Muscle of leg (tissue), 11 donors: ENCODE data around the gene NPPA. TPM values are rescaled to one million over a fixed set of nuclear protein-coding genes. Genes with fewer than 3 reads are reported as not detected.
A peak's percentile ranks its signal among the peaks of the same experiment; 100 is the strongest.

ENCODE experiments used
- DNase-seq: peaks from one replicate; pipeline ENCODE4 v3.0.0; 2013
- H3K27ac ChIP-seq: one replicate; pipeline ENCODE4 v1.5.1; 2013; ENCODE audit warnings: mild to moderate bottlenecking, low read length, control low read depth
- H3K27me3 ChIP-seq: one replicate; pipeline ENCODE4 v1.6.1; 2013; ENCODE audit warnings: low read length; ENCODE audit not compliant: control insufficient read depth, insufficient read depth
- H3K36me3 ChIP-seq: one replicate; pipeline ENCODE4 v1.6.1; 2013; ENCODE audit warnings: low read length; ENCODE audit not compliant: control insufficient read depth, insufficient read depth
- H3K4me1 ChIP-seq: one replicate; pipeline ENCODE4 v1.6.1; 2013; ENCODE audit warnings: low read length; ENCODE audit not compliant: control insufficient read depth, insufficient read depth
- H3K4me3 ChIP-seq: one replicate; pipeline ENCODE4 v1.5.1; 2013; ENCODE audit warnings: low read length, control low read depth
- H3K9me3 ChIP-seq: replicated peaks from 2 replicates; pipeline ENCODE4 v1.6.1; 2013; ENCODE audit warnings: low read depth, low read length; ENCODE audit not compliant: control insufficient read depth
- WGBS: methylation state at CpG from one replicate; pipeline ENCODE4 v1.1.5; 2013; ENCODE audit warnings: missing lambda C conversion rate; ENCODE audit not compliant: insufficient coverage; 5-methylcytosine and 5-hydroxymethylcytosine counted together
- polyA plus RNA-seq, 8 donors: library from polyadenylated mRNA; unstranded; fragments of 120-200 nt; gene quantifications; one replicate each; pipeline versions ENCODE4 v1.2.1 to v1.2.3, GENCODE V29; 2013; ENCODE audit warnings: inconsistent platforms in 1 of 8, low replicate concordance in 1 of 8; ENCODE audit not compliant: insufficient read length in 8 of 8, insufficient read depth in 1 of 8
- total RNA-seq: library from RNA; stranded (reverse); fragments of 120-200 nt; gene quantifications from one replicate; pipeline ENCODE4 v1.2.4, GENCODE V29; 2013

The NPPA gene
- total and polyA plus RNA-seq, 9 donors, result 0.93 to 3.2 (median 2.1) TPM

GRCh38 chr1:11874624-11875023, 27.0 kb upstream of the NPPA start:
- H3K4me3 ChIP-seq, result no peak overlapping the region
- no peaks in the 10 kb centered on the region for H3K9me3 ChIP-seq
- peaks cover 11% of the 10 kb centered on the region for H3K4me1 ChIP-seq
- no peak for DNase-seq
- peak overlapping the region; percentile 35 for H3K27ac ChIP-seq
- H3K27me3 ChIP-seq, result peaks cover 2% of the 10 kb centered on the region
- no peaks in the 10 kb centered on the region for H3K36me3 ChIP-seq
- whole genome bisulfite sequencing, result 51% methylated on average over 6 of the region's 6 CpGs

- Histone ChIP-seq H3K36me3 (no peaks in the 10 kb centered on the region), H3K4me1 (peaks cover 7% of the 10 kb centered on the region), H3K4me3 (no peak overlapping the region), H3K9me3 (no peaks in the 10 kb centered on the region), H3K27me3 (peaks cover 2% of the 10 kb centered on the region), H3K27ac (no peak overlapping the region)
- WGBS, result 58% methylated on average over 6 of the region's 10 CpGs
- DNase-seq, result peak; percentile 55
These were observed 26.6 kb upstream of the NPPA start for GRCh38 chr1:11874258-11874562.

GRCh38 chr1:11873395-11874257, 26.0 kb upstream of the NPPA start:
- H3K4me3 ChIP-seq, result no peak overlapping the region
- 60% methylated on average over 12 of the region's 14 CpGs for WGBS
- peaks cover 2% of the 10 kb centered on the region for H3K27me3 ChIP-seq

GRCh38 chr1:11872545-11872944, 25.0 kb upstream of the NPPA start:
- Histone ChIP-seq H3K9me3 (no peaks in the 10 kb centered on the region), H3K27me3 (peaks cover 2% of the 10 kb centered on the region), H3K36me3 (no peaks in the 10 kb centered on the region), H3K4me3 (no peak overlapping the region), H3K4me1 (no peaks in the 10 kb centered on the region), H3K27ac (no peak overlapping the region)
- 47% methylated on average over 5 of the region's 7 CpGs for WGBS
- no peak for DNase-seq

More at GRCh38 chr1:11873395-11874257, 26.0 kb upstream of the NPPA start:
- peaks cover 1% of the 10 kb centered on the region for H3K4me1 ChIP-seq
- H3K9me3 ChIP-seq, result no peaks in the 10 kb centered on the region
- H3K27ac ChIP-seq, result no peak overlapping the region
- DNase-seq, result no peak
- H3K36me3 ChIP-seq, result no peaks in the 10 kb centered on the region

- 89% methylated on average over 3 of the region's 5 CpGs for WGBS
- H3K9me3 ChIP-seq, result no peaks in the 10 kb centered on the region
- H3K27ac ChIP-seq, result no peak overlapping the region
- no peaks in the 10 kb centered on the region for H3K4me1 ChIP-seq
- peaks cover 2% of the 10 kb centered on the region for H3K27me3 ChIP-seq
- DNase-seq, result no peak
- no peaks in the 10 kb centered on the region for H3K36me3 ChIP-seq
- H3K4me3 ChIP-seq, result no peak overlapping the region
These were observed 22.1 kb upstream of the NPPA start for GRCh38 chr1:11869650-11870207.

- H3K36me3 ChIP-seq, result no peaks in the 10 kb centered on the region
- H3K27me3 ChIP-seq, result no peaks in the 10 kb centered on the region
- H3K9me3 ChIP-seq, result no peaks in the 10 kb centered on the region
- DNase-seq, result no peak
- H3K4me3 ChIP-seq, result no peak overlapping the region
- H3K4me1 ChIP-seq, result no peaks in the 10 kb centered on the region
- no CpG with 5 or more reads among the region's 3 CpGs for WGBS
- no peak overlapping the region for H3K27ac ChIP-seq
These were observed 21.5 kb upstream of the NPPA start for GRCh38 chr1:11869104-11869503.

- Histone ChIP-seq H3K36me3 (no peaks in the 10 kb centered on the region), H3K4me3 (no peak overlapping the region), H3K4me1 (no peaks in the 10 kb centered on the region), H3K9me3 (no peaks in the 10 kb centered on the region), H3K27ac (no peak overlapping the region), H3K27me3 (no peaks in the 10 kb centered on the region)
- no peak for DNase-seq
- WGBS, result 60% methylated on average over 1 of the region's 13 CpGs
These were observed 20.9 kb upstream of the NPPA start for GRCh38 chr1:11868331-11868980.

GRCh38 chr1:11862890-11863289, 15.3 kb upstream of the NPPA start:
- H3K27ac ChIP-seq, result no peak overlapping the region
- H3K36me3 ChIP-seq, result no peaks in the 10 kb centered on the region
- no peak for DNase-seq
- H3K4me3 ChIP-seq, result no peak overlapping the region
- no CpG with 5 or more reads among the region's 6 CpGs for WGBS
- H3K9me3 ChIP-seq, result no peaks in the 10 kb centered on the region
- H3K27me3 ChIP-seq, result peaks cover 22% of the 10 kb centered on the region
- peaks cover 5% of the 10 kb centered on the region for H3K4me1 ChIP-seq

GRCh38 chr1:11860587-11860986, 13.0 kb upstream of the NPPA start:
- DNase-seq, result no peak

GRCh38 chr1:11860083-11860482, 12.5 kb upstream of the NPPA start:
- H3K36me3 ChIP-seq, result no peaks in the 10 kb centered on the region
- H3K27me3 ChIP-seq, result peaks cover 34% of the 10 kb centered on the region
- H3K4me1 ChIP-seq, result peaks cover 5% of the 10 kb centered on the region
- no peaks in the 10 kb centered on the region for H3K9me3 ChIP-seq
- H3K27ac ChIP-seq, result no peak overlapping the region
- WGBS, result no CpG with 5 or more reads among the region's 2 CpGs
- H3K4me3 ChIP-seq, result no peak overlapping the region
- DNase-seq, result no peak

More at GRCh38 chr1:11860587-11860986, 13.0 kb upstream of the NPPA start:
- no peak overlapping the region for H3K27ac ChIP-seq
- H3K4me3 ChIP-seq, result no peak overlapping the region
- H3K4me1 ChIP-seq, result peaks cover 5% of the 10 kb centered on the region
- H3K9me3 ChIP-seq, result no peaks in the 10 kb centered on the region
- 71% methylated on average over 1 of the region's 1 CpG for WGBS
- peaks cover 34% of the 10 kb centered on the region for H3K27me3 ChIP-seq
- no peaks in the 10 kb centered on the region for H3K36me3 ChIP-seq
